K562 (cell line): ENCODE measurements around the gene MRI1.
A peak's percentile ranks its signal among the peaks of the same experiment; 100 is the strongest.

ENCODE experiments used
- CTCF ChIP-seq, 3 experiments: IDR thresholded peaks in 2 of 3; conservative IDR thresholded peaks in 1 of 3; 2 replicates each; pipeline ENCODE4 v1.5.1; 2011 to 2012; ENCODE audit warnings: low read length in 3 of 3, mild to moderate bottlenecking in 3 of 3, control low read depth in 2 of 3, improper control_type of control experiment in 1 of 3, inconsistent platforms in 1 of 3, low read depth in 1 of 3, mixed read lengths in 1 of 3, moderate library complexity in 1 of 3; ENCODE audit not compliant: insufficient read depth in 2 of 3
- EZH2 ChIP-seq: IDR thresholded peaks from 2 replicates; pipeline ENCODE4 v1.6.1; 2012; ENCODE audit warnings: low read depth, mild to moderate bottlenecking, inconsistent platforms, low read length, borderline replicate concordance
- FOXM1 ChIP-seq, 2 experiments: fragments of 450-650 bp in 1 of 2; sonication (generic) in 1 of 2; formaldehyde crosslinking in 1 of 2; IDR thresholded peaks; 2 replicates each; pipeline versions ENCODE4 v1.6.1 to v1.9.0; 2017 to 2022; ENCODE audit warnings: low read depth in 2 of 2, mild to moderate bottlenecking in 2 of 2, missing genetic modification reagents in 1 of 2, moderate library complexity in 1 of 2
- JUN ChIP-seq, 2 experiments: sonication (generic) in 1 of 2; formaldehyde crosslinking in 1 of 2; IDR thresholded peaks; 2 replicates each; pipeline versions ENCODE4 v1.6.1 to v1.8.0; 2012 to 2022; ENCODE audit warnings: borderline replicate concordance in 2 of 2, mild to moderate bottlenecking in 2 of 2, improper control_type of control experiment in 1 of 2, low read depth in 1 of 2, low read length in 1 of 2, missing genetic modification reagents in 1 of 2
- RFX5 ChIP-seq: IDR thresholded peaks from 2 replicates; pipeline ENCODE4 v1.6.1; 2011; ENCODE audit warnings: low read depth, mild to moderate bottlenecking, improper control_type of control experiment, low read length
- SIN3A ChIP-seq, 2 experiments: fragments of 150-350 bp in 1 of 2; IDR thresholded peaks; 2 replicates each; pipeline ENCODE4 v1.6.1; 2011 to 2016; ENCODE audit warnings: borderline replicate concordance in 2 of 2, low read depth in 2 of 2, low read length in 2 of 2, mild to moderate bottlenecking in 2 of 2, moderate library complexity in 2 of 2; ENCODE audit not compliant: control insufficient read depth in 1 of 2
- SMAD4 ChIP-seq: fragments of 250-450 bp; sonication (Bioruptor Pico); conservative IDR thresholded peaks from 2 replicates; pipeline ENCODE4 v1.8.0; 2021; ENCODE audit warnings: inconsistent platforms, mild to moderate bottlenecking, moderate library complexity
- STAT5B ChIP-seq: fragments of 250-450 bp; sonication (Bioruptor Pico); IDR thresholded peaks from 2 replicates; pipeline ENCODE4 v1.8.0; 2021; ENCODE audit warnings: mild to moderate bottlenecking, inconsistent platforms
- UBTF ChIP-seq, 2 experiments: IDR thresholded peaks; 2 replicates each; pipeline ENCODE4 v1.6.1; 2012; ENCODE audit warnings: improper control_type of control experiment in 2 of 2, low read depth in 2 of 2, low read length in 2 of 2, borderline replicate concordance in 1 of 2
- ZBED1 ChIP-seq: IDR thresholded peaks from 2 replicates; pipeline ENCODE4 v1.6.1; 2014
- TF ChIP-seq, protein P1 (sequence below): fragments of 450-650 bp; IDR thresholded peaks from 2 replicates; pipeline ENCODE4 v1.6.1; 2016; ENCODE audit warnings: low read depth
- TF ChIP-seq, protein P2 (sequence below), 2 experiments: fragments of 450-650 bp in 1 of 2; IDR thresholded peaks; 2 replicates each; pipeline ENCODE4 v1.6.1; 2011 to 2017; ENCODE audit warnings: low read depth in 2 of 2, antibody characterized with exemption in 1 of 2, borderline replicate concordance in 1 of 2, low read length in 1 of 2, mild to moderate bottlenecking in 1 of 2, mixed read lengths in 1 of 2; ENCODE audit not compliant: control insufficient read depth in 1 of 2

DNA sequence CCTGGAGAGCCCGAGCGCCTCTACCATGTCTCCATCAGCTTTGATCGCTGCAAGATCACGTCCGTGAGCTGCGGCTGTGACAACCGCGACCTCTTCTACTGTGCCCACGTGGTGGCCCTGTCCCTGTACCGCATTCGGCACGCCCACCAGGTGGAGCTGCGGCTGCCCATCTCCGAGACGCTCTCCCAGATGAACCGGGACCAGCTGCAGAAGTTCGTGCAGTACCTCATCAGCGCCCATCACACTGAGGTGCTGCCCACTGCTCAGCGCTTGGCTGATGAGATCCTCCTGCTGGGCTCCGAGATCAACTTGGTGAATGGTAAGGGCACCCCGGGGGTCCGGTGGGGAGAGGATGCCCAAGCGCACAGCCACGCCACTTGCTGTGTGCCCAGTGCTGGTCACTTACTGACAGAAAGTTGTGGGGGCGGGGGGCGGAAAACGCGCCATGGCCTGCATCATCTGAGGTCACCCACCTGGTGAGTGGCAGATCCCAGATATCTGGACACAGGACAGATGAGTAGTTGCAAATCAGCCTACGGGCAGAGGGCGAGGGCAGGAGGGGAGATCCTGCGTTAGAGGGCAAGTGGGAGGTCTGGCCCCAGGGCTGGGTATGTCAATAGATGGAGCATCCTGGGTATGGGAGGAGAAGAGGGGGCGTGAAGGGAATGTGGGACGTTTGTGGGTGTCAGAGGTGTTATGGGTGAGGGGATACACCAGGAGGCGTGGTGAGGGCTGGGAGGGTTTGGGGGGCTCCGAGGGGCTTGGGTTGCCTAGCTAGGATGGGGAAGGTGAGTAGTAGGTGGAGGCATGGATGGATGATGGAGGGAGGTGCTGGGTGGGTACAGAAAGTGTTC, 40.7 kb downstream of the MRI1 start:
- no peak for TF ChIP-seq ZBED1
- TF ChIP-seq, protein P1, sequence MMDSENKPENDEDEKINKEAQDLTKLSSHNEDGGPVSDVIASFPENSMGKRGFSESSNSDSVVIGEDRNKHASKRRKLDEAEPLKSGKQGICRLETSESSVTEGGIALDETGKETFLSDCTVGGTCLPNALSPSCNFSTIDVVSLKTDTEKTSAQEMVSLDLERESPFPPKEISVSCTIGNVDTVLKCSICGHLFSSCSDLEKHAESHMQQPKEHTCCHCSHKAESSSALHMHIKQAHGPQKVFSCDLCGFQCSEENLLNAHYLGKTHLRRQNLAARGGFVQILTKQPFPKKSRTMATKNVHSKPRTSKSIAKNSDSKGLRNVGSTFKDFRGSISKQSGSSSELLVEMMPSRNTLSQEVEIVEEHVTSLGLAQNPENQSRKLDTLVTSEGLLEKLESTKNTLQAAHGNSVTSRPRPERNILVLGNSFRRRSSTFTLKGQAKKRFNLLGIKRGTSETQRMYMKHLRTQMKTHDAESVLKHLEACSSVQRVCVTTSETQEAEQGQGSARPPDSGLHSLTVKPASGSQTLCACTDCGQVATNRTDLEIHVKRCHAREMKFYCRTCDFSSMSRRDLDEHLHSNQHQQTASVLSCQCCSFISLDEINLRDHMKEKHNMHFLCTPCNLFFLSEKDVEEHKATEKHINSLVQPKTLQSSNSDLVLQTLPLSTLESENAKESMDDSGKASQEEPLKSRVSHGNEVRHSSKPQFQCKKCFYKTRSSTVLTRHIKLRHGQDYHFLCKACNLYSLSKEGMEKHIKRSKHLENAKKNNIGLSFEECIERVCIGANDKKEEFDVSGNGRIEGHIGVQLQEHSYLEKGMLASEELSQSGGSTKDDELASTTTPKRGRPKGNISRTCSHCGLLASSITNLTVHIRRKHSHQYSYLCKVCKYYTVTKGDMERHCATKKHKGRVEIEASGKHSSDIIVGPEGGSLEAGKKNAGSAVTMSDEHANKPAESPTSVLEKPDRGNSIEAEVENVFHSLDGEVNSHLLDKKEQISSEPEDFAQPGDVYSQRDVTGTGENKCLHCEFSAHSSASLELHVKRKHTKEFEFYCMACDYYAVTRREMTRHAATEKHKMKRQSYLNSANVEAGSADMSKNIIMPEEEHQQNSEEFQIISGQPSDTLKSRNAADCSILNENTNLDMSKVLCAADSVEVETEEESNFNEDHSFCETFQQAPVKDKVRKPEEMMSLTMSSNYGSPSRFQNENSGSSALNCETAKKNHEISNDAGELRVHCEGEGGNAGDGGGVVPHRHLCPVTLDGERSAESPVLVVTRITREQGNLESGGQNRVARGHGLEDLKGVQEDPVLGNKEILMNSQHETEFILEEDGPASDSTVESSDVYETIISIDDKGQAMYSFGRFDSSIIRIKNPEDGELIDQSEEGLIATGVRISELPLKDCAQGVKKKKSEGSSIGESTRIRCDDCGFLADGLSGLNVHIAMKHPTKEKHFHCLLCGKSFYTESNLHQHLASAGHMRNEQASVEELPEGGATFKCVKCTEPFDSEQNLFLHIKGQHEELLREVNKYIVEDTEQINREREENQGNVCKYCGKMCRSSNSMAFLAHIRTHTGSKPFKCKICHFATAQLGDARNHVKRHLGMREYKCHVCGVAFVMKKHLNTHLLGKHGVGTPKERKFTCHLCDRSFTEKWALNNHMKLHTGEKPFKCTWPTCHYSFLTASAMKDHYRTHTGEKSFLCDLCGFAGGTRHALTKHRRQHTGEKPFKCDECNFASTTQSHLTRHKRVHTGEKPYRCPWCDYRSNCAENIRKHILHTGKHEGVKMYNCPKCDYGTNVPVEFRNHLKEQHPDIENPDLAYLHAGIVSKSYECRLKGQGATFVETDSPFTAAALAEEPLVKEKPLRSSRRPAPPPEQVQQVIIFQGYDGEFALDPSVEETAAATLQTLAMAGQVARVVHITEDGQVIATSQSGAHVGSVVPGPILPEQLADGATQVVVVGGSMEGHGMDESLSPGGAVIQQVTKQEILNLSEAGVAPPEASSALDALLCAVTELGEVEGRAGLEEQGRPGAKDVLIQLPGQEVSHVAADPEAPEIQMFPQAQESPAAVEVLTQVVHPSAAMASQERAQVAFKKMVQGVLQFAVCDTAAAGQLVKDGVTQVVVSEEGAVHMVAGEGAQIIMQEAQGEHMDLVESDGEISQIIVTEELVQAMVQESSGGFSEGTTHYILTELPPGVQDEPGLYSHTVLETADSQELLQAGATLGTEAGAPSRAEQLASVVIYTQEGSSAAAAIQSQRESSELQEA: no peak
- no peak for TF ChIP-seq RFX5
- no peak for TF ChIP-seq SIN3A (IDR thresholded peaks at IDR 0.05; ENCODE audit: borderline replicate concordance in 2 of 2, control insufficient read depth in 1 of 2, low read depth in 2 of 2, low read length in 2 of 2)
- no peak for TF ChIP-seq UBTF (IDR thresholded peaks at IDR 0.05; ENCODE audit: borderline replicate concordance in 1 of 2, low read depth in 2 of 2, low read length in 2 of 2)
- TF ChIP-seq STAT5B: no peak
- TF ChIP-seq JUN (IDR thresholded peaks at IDR 0.05; ENCODE audit: borderline replicate concordance, low read depth, low read length): no peak
- no peak for TF ChIP-seq JUN (CRISPR knock-in tag; IDR thresholded peaks at IDR 0.05; ENCODE audit: borderline replicate concordance)
- TF ChIP-seq, protein P2, sequence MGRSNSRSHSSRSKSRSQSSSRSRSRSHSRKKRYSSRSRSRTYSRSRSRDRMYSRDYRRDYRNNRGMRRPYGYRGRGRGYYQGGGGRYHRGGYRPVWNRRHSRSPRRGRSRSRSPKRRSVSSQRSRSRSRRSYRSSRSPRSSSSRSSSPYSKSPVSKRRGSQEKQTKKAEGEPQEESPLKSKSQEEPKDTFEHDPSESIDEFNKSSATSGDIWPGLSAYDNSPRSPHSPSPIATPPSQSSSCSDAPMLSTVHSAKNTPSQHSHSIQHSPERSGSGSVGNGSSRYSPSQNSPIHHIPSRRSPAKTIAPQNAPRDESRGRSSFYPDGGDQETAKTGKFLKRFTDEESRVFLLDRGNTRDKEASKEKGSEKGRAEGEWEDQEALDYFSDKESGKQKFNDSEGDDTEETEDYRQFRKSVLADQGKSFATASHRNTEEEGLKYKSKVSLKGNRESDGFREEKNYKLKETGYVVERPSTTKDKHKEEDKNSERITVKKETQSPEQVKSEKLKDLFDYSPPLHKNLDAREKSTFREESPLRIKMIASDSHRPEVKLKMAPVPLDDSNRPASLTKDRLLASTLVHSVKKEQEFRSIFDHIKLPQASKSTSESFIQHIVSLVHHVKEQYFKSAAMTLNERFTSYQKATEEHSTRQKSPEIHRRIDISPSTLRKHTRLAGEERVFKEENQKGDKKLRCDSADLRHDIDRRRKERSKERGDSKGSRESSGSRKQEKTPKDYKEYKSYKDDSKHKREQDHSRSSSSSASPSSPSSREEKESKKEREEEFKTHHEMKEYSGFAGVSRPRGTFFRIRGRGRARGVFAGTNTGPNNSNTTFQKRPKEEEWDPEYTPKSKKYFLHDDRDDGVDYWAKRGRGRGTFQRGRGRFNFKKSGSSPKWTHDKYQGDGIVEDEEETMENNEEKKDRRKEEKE (IDR thresholded peaks at IDR 0.05; ENCODE audit: borderline replicate concordance in 1 of 2, control insufficient read depth in 1 of 2, low read depth in 2 of 2, low read length in 1 of 2): no peak
- TF ChIP-seq FOXM1 (IDR thresholded peaks at IDR 0.05; ENCODE audit: low read depth): no peak
- no peak for TF ChIP-seq FOXM1 (CRISPR knock-in tag; IDR thresholded peaks at IDR 0.05; ENCODE audit: low read depth)
- TF ChIP-seq EZH2: no peak
- peak; percentile 44 to 61 (median 45); a peak in 5 of 6 replicates for TF ChIP-seq CTCF (IDR thresholded peaks at IDR 0.05 in 2 of 3, conservative IDR thresholded peaks at IDR 0.05 in 1 of 3; ENCODE audit: insufficient read depth in 2 of 3, low read depth in 1 of 3, low read length in 3 of 3)
- no peak for TF ChIP-seq SMAD4
